ENCODE measurements around the gene SOHLH1.

SOHLH1 gene

DNA sequence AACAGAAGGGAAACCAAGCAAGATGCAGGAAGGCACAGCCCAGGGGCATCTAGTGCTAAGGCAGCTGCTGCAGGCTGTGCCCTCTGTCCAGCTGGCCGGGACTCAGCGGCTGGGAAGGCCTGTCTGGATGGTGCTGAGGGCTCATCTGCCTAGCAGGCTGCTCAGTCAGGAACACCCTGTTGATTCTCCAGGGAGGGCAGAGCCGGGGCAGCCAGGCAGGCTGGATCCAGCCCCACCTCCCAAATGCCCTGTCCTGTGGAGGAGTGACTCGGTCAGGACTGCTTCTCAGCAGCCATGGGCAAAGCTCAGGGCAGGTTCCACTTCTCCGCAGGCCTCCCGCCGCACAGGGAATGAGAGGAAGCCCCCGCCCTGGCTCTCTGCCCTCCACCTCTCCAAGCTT is 44.0 kb downstream of the SOHLH1 start:
- no peak for DNase-seq

DNA sequence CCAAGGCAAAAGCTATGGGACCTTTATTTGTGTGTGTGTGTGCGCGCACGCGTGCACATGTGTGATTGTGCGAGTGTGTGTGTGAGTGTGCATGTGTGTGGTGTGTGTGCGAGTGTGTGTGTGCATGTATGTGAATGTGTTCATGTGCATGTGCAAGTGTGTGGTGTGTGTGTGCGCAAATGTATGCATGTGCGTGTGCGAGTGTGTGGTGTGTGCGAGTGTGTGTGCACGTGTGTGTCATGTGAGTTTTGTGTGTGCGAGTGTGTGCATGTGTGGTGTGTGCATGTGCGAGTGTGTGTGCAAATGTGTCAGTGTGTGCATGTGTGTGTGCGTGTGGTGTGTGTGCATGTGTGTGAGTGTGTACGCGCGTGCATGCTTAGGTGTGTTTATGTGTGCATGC is 48.9 kb downstream of the SOHLH1 start:
- no peak for DNase-seq

DNA sequence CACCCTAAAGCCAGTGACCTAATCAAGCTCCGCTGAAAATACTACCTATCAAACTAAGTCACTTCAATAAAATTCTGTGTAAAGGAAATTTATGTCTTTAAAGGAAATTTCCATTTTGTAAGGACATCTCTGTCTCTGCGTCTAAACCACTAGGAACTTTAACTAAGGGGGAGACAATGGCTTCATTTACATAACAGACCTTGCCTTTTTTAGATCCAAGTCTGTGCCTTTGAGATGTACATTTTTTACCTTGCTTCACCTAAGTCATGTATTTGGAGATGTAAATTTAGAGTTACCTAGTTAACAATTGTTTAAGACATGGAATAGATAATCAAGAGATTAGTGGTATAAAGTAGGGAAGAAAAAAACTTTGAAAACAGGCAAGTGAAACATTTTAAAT is 49.8 kb downstream of the SOHLH1 start:
- DNase-seq: no peak

DNA sequence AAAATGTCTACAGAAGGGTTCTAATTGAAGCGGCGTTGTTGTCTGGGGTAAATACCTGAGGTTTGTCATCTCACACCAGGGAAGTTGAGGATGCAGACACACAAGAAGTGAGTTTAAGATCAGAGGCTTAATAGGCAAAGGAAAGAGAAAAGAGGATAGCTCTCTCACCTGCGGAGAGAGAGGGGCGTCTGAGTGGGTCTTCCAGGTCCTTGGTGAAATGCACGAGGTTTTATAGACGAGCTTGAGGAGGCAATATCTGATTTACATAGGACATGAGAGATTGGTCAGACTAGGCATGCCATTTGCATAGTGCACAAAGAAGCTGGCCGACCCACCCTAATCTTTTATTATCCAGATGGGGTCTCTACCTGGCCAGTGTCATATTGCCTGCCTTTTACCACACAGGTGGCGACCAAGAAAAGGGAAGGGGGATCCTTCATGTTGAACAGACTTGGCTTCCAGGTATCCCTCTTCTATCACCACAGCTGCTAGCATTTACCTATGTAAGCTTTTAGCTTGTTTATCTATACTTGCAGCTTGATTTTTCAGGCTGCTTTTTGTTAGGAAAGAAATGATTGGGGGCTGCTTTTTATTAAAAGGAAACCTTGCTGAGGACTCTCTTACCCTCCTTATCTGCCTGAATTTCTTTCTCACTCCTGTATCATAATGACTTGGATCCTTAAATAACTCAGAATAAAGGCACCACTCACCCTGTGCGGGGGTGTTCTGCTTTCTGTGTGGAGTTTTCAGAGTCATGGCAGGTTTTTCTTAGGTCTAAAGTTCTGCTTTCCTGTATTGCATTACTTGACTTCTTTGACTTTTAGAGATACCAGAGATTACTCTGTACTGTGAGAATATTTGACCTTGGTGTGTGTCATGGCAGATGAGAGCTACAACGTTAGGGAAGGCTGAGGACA is 50.5 kb downstream of the SOHLH1 start:
- DNase-seq: no peak

DNA sequence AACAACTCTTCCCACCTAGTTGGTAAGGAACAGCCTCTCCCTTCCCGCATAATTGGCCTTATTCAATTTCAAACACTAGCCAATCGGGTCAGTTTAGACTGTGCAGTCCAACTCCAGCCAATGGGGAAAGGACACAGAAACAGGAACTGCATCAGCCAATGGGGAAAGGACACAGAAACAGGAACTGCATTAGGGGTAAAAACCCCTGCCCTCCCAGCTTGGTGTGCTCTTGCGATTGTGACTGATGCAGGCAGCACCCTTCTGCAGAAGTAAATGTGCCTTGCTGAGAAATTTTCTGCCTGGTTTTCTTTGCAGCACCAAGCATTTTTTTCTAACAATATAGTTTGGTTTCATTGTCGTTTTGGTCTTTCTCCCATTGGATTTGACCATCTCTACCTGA is 51.4 kb downstream of the SOHLH1 start:
- DNase-seq: no peak

DNA sequence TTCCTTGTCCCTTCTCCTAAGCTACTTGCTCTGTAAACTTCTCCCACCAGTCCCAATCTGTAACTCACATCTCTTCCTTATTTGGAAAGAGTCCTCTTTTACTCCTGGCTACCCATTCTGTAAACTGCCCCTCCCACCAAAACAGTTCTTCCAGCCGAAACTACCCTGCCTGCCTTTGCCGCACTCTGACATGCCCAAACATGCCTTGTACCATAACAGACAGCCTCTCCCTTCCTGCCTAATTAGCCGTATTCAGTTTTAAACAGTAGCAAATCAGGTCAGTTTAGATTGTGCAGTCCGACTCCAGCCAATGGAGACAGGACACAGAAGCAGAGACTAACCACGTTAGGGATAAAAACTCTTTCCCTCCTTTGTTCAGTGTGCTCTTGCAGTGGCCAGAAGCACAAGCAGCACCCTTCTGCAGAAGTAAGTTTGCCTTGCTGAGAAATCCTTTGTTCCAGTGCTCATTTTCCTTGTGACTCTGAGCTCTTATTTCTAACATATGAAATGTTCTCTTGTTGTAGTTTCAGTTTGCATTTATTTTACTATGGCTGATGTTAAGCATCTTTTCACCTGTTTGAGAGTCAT is 54.6 kb downstream of the SOHLH1 start:
- no peak for DNase-seq

Data from NCI-H446 (cell line).